Parathyroid adenoma (tissue), 2 donors: Measurements from ENCODE around the gene LRBA.

Experiments used
- H2AFZ ChIP-seq: fragments of 300-600 bp; sonication (generic); one replicate; pipeline ENCODE4 v1.7.0; 2017; ENCODE audit warnings: antibody characterized with exemption, mild to moderate bottlenecking
- H3K27ac ChIP-seq: fragments of 300-600 bp; sonication (generic); one replicate; pipeline ENCODE4 v1.7.0; 2017
- H3K27me3 ChIP-seq: fragments of 300-600 bp; sonication (generic); one replicate; pipeline ENCODE4 v1.7.0; 2017; ENCODE audit warnings: low read length; ENCODE audit not compliant: control insufficient read depth, insufficient read depth
- H3K36me3 ChIP-seq: fragments of 300-600 bp; sonication (generic); one replicate; pipeline ENCODE4 v1.7.0; 2017; ENCODE audit warnings: low read length; ENCODE audit not compliant: control insufficient read depth, insufficient read depth
- H3K4me1 ChIP-seq: fragments of 300-600 bp; sonication (generic); one replicate; pipeline ENCODE4 v1.7.0; 2017; ENCODE audit warnings: control low read depth
- H3K4me2 ChIP-seq: fragments of 300-600 bp; sonication (generic); one replicate; pipeline ENCODE4 v1.7.0; 2017; ENCODE audit warnings: low read length
- H3K4me3 ChIP-seq: fragments of 300-600 bp; sonication (generic); one replicate; pipeline ENCODE4 v1.7.0; 2017; ENCODE audit warnings: low read depth, low read length
- H3K79me2 ChIP-seq: fragments of 300-600 bp; sonication (generic); one replicate; pipeline ENCODE4 v1.7.0; 2017; ENCODE audit warnings: control low read depth
- H3K9ac ChIP-seq: fragments of 300-600 bp; sonication (generic); one replicate; pipeline ENCODE4 v1.7.0; 2017; ENCODE audit warnings: mild to moderate bottlenecking
- H3K9me3 ChIP-seq: fragments of 300-600 bp; sonication (generic); one replicate; pipeline ENCODE4 v1.7.0; 2017; ENCODE audit warnings: low read length; ENCODE audit not compliant: control insufficient read depth
- CTCF ChIP-seq: fragments of 300-600 bp; sonication (generic); IDR thresholded peaks from one replicate; pipeline ENCODE4 v1.7.0; 2017; ENCODE audit warnings: antibody characterized with exemption, mild to moderate bottlenecking
- donor health status: primary hyperparathyroidism.

The LRBA gene

GRCh38 chr4:151049430-151049884 lies 34.4 kb upstream of the LRBA start:
- Histone ChIP-seq H2AFZ (no peak overlapping the region), H3K27ac (no peak overlapping the region), H3K79me2 (no peaks in the 10 kb centered on the region), H3K4me3 (no peak overlapping the region), H3K4me1 (no peaks in the 10 kb centered on the region), H3K9me3 (no peaks in the 10 kb centered on the region), H3K27me3 (no peaks in the 10 kb centered on the region), H3K9ac (no peak overlapping the region), H3K36me3 (no peaks in the 10 kb centered on the region), H3K4me2 (no peak overlapping the region)
- TF ChIP-seq CTCF: no peak

GRCh38 chr4:151048913-151049312 lies 33.8 kb upstream of the LRBA start:
- H3K4me3 ChIP-seq: no peak overlapping the region
- H2AFZ ChIP-seq: no peak overlapping the region
- no peak overlapping the region for H3K9ac ChIP-seq
- H3K9me3 ChIP-seq: no peaks in the 10 kb centered on the region
- TF ChIP-seq CTCF: no peak
- no peaks in the 10 kb centered on the region for H3K4me1 ChIP-seq
- no peak overlapping the region for H3K27ac ChIP-seq
- no peak overlapping the region for H3K4me2 ChIP-seq
- H3K36me3 ChIP-seq: no peaks in the 10 kb centered on the region
- H3K27me3 ChIP-seq: no peaks in the 10 kb centered on the region
- no peaks in the 10 kb centered on the region for H3K79me2 ChIP-seq

- Histone ChIP-seq H3K27me3 (no peaks in the 10 kb centered on the region), H2AFZ (no peak overlapping the region), H3K36me3 (no peaks in the 10 kb centered on the region), H3K79me2 (no peaks in the 10 kb centered on the region), H3K4me3 (no peak overlapping the region), H3K4me2 (no peak overlapping the region), H3K9me3 (no peaks in the 10 kb centered on the region), H3K27ac (no peak overlapping the region), H3K9ac (no peak overlapping the region), H3K4me1 (no peaks in the 10 kb centered on the region)
- TF ChIP-seq CTCF: no peak
Measured at GRCh38 chr4:151046609-151047008, 31.5 kb upstream of the LRBA start.

- no peak overlapping the region for H3K4me3 ChIP-seq
- no peaks in the 10 kb centered on the region for H3K4me1 ChIP-seq
- H3K9ac ChIP-seq: no peak overlapping the region
- no peak for TF ChIP-seq CTCF
- no peaks in the 10 kb centered on the region for H3K79me2 ChIP-seq
- H3K27me3 ChIP-seq: no peaks in the 10 kb centered on the region
- H3K36me3 ChIP-seq: no peaks in the 10 kb centered on the region
- no peaks in the 10 kb centered on the region for H3K9me3 ChIP-seq
- H3K4me2 ChIP-seq: no peak overlapping the region
- no peak overlapping the region for H3K27ac ChIP-seq
- no peak overlapping the region for H2AFZ ChIP-seq
Measured at GRCh38 chr4:151045907-151046306, 30.8 kb upstream of the LRBA start.

- no peak overlapping the region for H3K9ac ChIP-seq
- H3K4me3 ChIP-seq: no peak overlapping the region
- no peak overlapping the region for H3K4me2 ChIP-seq
- H3K36me3 ChIP-seq: no peaks in the 10 kb centered on the region
- no peak overlapping the region for H3K27ac ChIP-seq
- H3K4me1 ChIP-seq: no peaks in the 10 kb centered on the region
- H2AFZ ChIP-seq: no peak overlapping the region
- no peak for TF ChIP-seq CTCF
- H3K27me3 ChIP-seq: no peaks in the 10 kb centered on the region
- H3K9me3 ChIP-seq: no peaks in the 10 kb centered on the region
- H3K79me2 ChIP-seq: no peaks in the 10 kb centered on the region
Measured at GRCh38 chr4:151043803-151044515, 28.9 kb upstream of the LRBA start.
